Measurements from ENCODE around the gene UBP1. TPM values are rescaled to one million over a fixed set of nuclear protein-coding genes. Genes with fewer than 3 reads are reported as not detected.

Gene UBP1
- total RNA-seq, 1 experiment from 2014 or later, result 69.5 TPM

- CTCF ChIA-PET, result no interaction called here
- TF ChIP-seq SIN3A (IDR thresholded peaks at IDR 0.05; ENCODE audit: low read depth) (no peak), ZBTB33 (IDR thresholded peaks at IDR 0.05; ENCODE audit: extremely low read depth, insufficient replicate concordance, low read length) (no peak), ATF3 (IDR thresholded peaks at IDR 0.05) (no peak), CTCF (IDR thresholded peaks at IDR 0.05 in 2 of 3, conservative IDR thresholded peaks at IDR 0.05 in 1 of 3; ENCODE audit: borderline replicate concordance in 1 of 3, insufficient read depth in 1 of 3, low read depth in 2 of 3, low read length in 2 of 3) (no peak), YY1 (IDR thresholded peaks at IDR 0.05; ENCODE audit: extremely low read depth, insufficient replicate concordance, low read depth, low read length) (no peak), CBX3 (IDR thresholded peaks at IDR 0.05; ENCODE audit: low read depth) (no peak), ELF1 (IDR thresholded peaks at IDR 0.05; ENCODE audit: borderline replicate concordance, low read depth) (no peak), ZFX (IDR thresholded peaks at IDR 0.05) (no peak), SP1 (IDR thresholded peaks at IDR 0.05; ENCODE audit: low read depth) (no peak)
- peaks cover under 1 to 2% of the 10 kb centered on the region in 2 experiments; a peak in 2 of 4 replicates for H3K9me3 ChIP-seq (ENCODE audit: control insufficient read depth in 1 of 2, insufficient read depth in 1 of 2, low read depth in 1 of 2, low read length in 2 of 2)
- ATAC-seq (no peak), DNase-seq (ENCODE audit: low read depth, low spot score) (no peak)
- H3K36me3 ChIP-seq (ENCODE audit: control insufficient read depth in 1 of 2, insufficient read depth in 2 of 2, low read length in 2 of 2), result no peaks in the 10 kb centered on the region
- H3K4me1 ChIP-seq (ENCODE audit: control insufficient read depth in 1 of 2, insufficient read depth in 2 of 2, low read length in 2 of 2), result no peaks in the 10 kb centered on the region
- RAD21 ChIA-PET (ENCODE audit: low non-redundant PET in 1 of 2, low total read pairs in 2 of 2, uncharacterized antibody in 2 of 2, unreplicated experiment in 2 of 2), result no interaction called here
- H3K27me3 ChIP-seq (ENCODE audit: insufficient read depth, low read length), result no peaks in the 10 kb centered on the region
- H3K9me2 ChIP-seq (ENCODE audit: insufficient read depth), result no peaks in the 10 kb centered on the region
- H3K4me3 ChIP-seq (replicated peaks in 1 of 2; ENCODE audit: low read depth in 1 of 2, low read length in 2 of 2), result no peak overlapping the region
- H4K20me1 ChIP-seq (ENCODE audit: insufficient read depth), result no peaks in the 10 kb centered on the region
- no TSS peak for BruUV-seq (replicated peaks)
- no peaks in the 10 kb centered on the region for H3K79me2 ChIP-seq (ENCODE audit: insufficient read depth, low read length)
- no peak overlapping the region for H2AFZ ChIP-seq (ENCODE audit: low read depth, low read length, poor library complexity, severe bottlenecking)
- POLR2A ChIA-PET, result no interaction called here
- H3K4me2 ChIP-seq (ENCODE audit: low read length), result no peak overlapping the region
- H3K9ac ChIP-seq (ENCODE audit: low read length), result no peak overlapping the region
- H3K27ac ChIP-seq (ENCODE audit: low read depth, low read length), result no peak overlapping the region
- intact Hi-C loops (cut with micrococcal nuclease), result no loop called here
These were observed 34.7 kb upstream of the UBP1 start for GRCh38 chr3:33474896-33475295.
